ENCODE measurements around the gene ZEB2.

The ZEB2 gene

DNA sequence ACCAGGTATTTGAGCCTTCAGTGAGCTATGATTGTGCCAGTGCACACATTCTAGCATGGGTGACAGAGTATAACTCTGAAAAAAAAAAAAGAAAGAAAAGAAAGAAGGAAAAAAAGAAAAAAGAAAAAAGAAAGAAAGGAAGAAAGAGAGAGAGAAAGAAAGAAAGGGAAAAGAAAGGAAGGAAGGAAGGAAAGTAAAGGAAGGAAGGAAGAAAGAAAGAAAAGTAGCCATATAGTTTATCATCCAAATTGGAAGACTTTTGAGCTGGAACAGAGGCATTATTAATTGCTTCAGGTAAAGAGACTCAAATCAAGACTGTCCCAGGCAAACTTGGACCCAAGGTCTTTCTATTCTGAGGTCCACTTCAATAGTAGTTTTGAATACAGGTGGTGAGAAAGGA, 32.9 kb upstream of the ZEB2 start:
- Histone ChIP-seq H3K79me2 (ENCODE audit: control insufficient read depth, insufficient read depth, low read length, poor library complexity) (no peaks in the 10 kb centered on the region), H3K36me3 (ENCODE audit: control insufficient read depth in 1 of 2, insufficient read depth in 2 of 2, low read length in 2 of 2) (no peaks in the 10 kb centered on the region), H3K4me2 (ENCODE audit: low read length) (no peak overlapping the region)

DNA sequence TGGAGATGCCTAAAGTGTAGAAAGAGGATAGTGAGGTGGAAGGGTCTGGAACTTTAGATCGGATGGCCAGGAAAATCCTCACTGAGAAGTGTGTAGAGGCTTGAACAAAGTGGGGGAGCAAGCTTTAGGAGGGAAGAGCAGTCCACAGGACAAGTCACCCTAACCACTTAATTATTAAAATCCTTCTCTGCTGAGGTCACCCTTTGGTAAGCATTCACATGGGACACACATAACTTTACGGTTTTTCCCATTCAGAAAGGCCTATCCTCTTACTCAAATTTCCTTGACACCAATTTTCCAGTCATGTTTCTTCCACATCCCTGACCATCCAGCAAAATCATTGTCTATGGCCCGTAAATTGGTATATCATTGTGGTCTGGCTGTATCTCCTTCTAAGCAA, 31.0 kb upstream of the ZEB2 start:
- Histone ChIP-seq H3K79me2 (ENCODE audit: control insufficient read depth, insufficient read depth, low read length, poor library complexity) (no peaks in the 10 kb centered on the region), H3K18ac (ENCODE audit: low read length) (no peak overlapping the region)
- no CpG with 5 or more reads among the region's 3 CpGs for WGBS (ENCODE audit: extremely low coverage, insufficient coverage, insufficient read length)

More for the DNA sequence above, 32.9 kb upstream of the ZEB2 start:
- no peak for DNase-seq
- H3K4me1 ChIP-seq (ENCODE audit: control insufficient read depth in 1 of 2, insufficient read depth in 2 of 2, low read length in 2 of 2) = no peaks in the 10 kb centered on the region
- no peak overlapping the region for H4K8ac ChIP-seq (ENCODE audit: low read depth, low read length)
- H3K79me1 ChIP-seq (ENCODE audit: low read length) = no peaks in the 10 kb centered on the region
- H3K14ac ChIP-seq (ENCODE audit: low read length) = no peak overlapping the region
- no peak overlapping the region for H2BK5ac ChIP-seq (ENCODE audit: low read depth, low read length, poor library complexity)
- H2AK5ac ChIP-seq (ENCODE audit: low read length) = no peak overlapping the region
- no peaks in the 10 kb centered on the region for H3K27me3 ChIP-seq (ENCODE audit: insufficient read depth, low read length)
- H3K18ac ChIP-seq (ENCODE audit: low read length) = no peak overlapping the region
- no peak overlapping the region for H2AFZ ChIP-seq (ENCODE audit: insufficient read depth, low read length, poor library complexity)
- no peaks in the 10 kb centered on the region for H3K9me3 ChIP-seq (ENCODE audit: insufficient read depth, low read depth, low read length)
- H4K12ac ChIP-seq (ENCODE audit: low read depth, low read length) = no peak overlapping the region
- no peak overlapping the region for H3K23ac ChIP-seq (ENCODE audit: low read length)
- H4K91ac ChIP-seq (ENCODE audit: low read depth, low read length) = no peak overlapping the region
- H2BK120ac ChIP-seq (ENCODE audit: insufficient read depth, low read length, poor library complexity) = no peak overlapping the region
- no peak overlapping the region for H2BK12ac ChIP-seq (ENCODE audit: low read length)
- no peak overlapping the region for H3K4me3 ChIP-seq (ENCODE audit: low read depth, low read length)
- no peak overlapping the region for H3K9ac ChIP-seq (ENCODE audit: low read length)
- H3K27ac ChIP-seq (ENCODE audit: low read depth, low read length) = no peak overlapping the region
- no peak overlapping the region for H3K4ac ChIP-seq (ENCODE audit: low read depth, low read length)

DNA sequence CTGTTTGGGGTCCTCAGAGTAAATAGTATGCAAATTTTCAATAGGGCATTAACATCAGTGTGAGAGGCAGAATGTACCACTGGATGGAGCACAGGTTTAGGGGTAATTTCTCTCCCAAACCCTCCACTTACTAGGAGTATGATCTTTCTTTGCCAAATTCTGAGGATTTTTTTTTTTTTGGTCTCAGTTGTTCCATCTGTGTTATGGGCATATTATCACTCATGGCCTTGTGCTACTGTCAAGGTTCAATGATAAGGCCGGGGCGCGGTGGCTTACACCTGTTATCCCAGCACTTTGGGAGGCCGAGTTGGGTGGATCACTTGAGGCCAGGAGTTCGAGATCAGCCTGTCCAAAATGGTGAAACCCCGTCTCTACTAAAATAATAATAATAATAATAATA, 30.2 kb upstream of the ZEB2 start:
- Histone ChIP-seq H2BK120ac (ENCODE audit: insufficient read depth, low read length, poor library complexity) (no peak overlapping the region), H3K18ac (ENCODE audit: low read length) (no peak overlapping the region), H2BK5ac (ENCODE audit: low read depth, low read length, poor library complexity) (no peak overlapping the region), H3K4me3 (ENCODE audit: low read depth, low read length) (no peak overlapping the region), H3K9me3 (ENCODE audit: insufficient read depth, low read depth, low read length) (no peaks in the 10 kb centered on the region), H3K36me3 (ENCODE audit: control insufficient read depth in 1 of 2, insufficient read depth in 2 of 2, low read length in 2 of 2) (no peaks in the 10 kb centered on the region), H3K4ac (ENCODE audit: low read depth, low read length) (no peak overlapping the region), H3K27me3 (ENCODE audit: insufficient read depth, low read length) (no peaks in the 10 kb centered on the region), H2BK12ac (ENCODE audit: low read length) (no peak overlapping the region), H3K9ac (ENCODE audit: low read length) (no peak overlapping the region), H2AK5ac (ENCODE audit: low read length) (no peak overlapping the region), H3K27ac (ENCODE audit: low read depth, low read length) (no peak overlapping the region), H4K8ac (ENCODE audit: low read depth, low read length) (no peak overlapping the region), H3K79me1 (ENCODE audit: low read length) (no peaks in the 10 kb centered on the region), H3K79me2 (ENCODE audit: control insufficient read depth, insufficient read depth, low read length, poor library complexity) (no peaks in the 10 kb centered on the region), H3K4me1 (ENCODE audit: control insufficient read depth in 1 of 2, insufficient read depth in 2 of 2, low read length in 2 of 2) (no peaks in the 10 kb centered on the region), H3K23ac (ENCODE audit: low read length) (no peak overlapping the region), H3K14ac (ENCODE audit: low read length) (no peak overlapping the region), H4K12ac (ENCODE audit: low read depth, low read length) (no peak overlapping the region), H2AFZ (ENCODE audit: insufficient read depth, low read length, poor library complexity) (no peak overlapping the region), H3K4me2 (ENCODE audit: low read length) (no peak overlapping the region), H4K91ac (ENCODE audit: low read depth, low read length) (no peak overlapping the region)
- DNase-seq = no peak
- no CpG with 5 or more reads among the region's 6 CpGs for WGBS (ENCODE audit: extremely low coverage, insufficient coverage, insufficient read length)

More for the DNA sequence above, 31.0 kb upstream of the ZEB2 start:
- no peak overlapping the region for H3K4ac ChIP-seq (ENCODE audit: low read depth, low read length)
- no peak overlapping the region for H3K9ac ChIP-seq (ENCODE audit: low read length)
- H4K8ac ChIP-seq (ENCODE audit: low read depth, low read length) = no peak overlapping the region
- no peak overlapping the region for H4K91ac ChIP-seq (ENCODE audit: low read depth, low read length)
- H3K4me3 ChIP-seq (ENCODE audit: low read depth, low read length) = no peak overlapping the region
- H3K4me1 ChIP-seq (ENCODE audit: control insufficient read depth in 1 of 2, insufficient read depth in 2 of 2, low read length in 2 of 2) = no peaks in the 10 kb centered on the region
- no peaks in the 10 kb centered on the region for H3K79me1 ChIP-seq (ENCODE audit: low read length)
- no peak overlapping the region for H2BK120ac ChIP-seq (ENCODE audit: insufficient read depth, low read length, poor library complexity)
- H3K27me3 ChIP-seq (ENCODE audit: insufficient read depth, low read length) = no peaks in the 10 kb centered on the region
- no peak overlapping the region for H3K27ac ChIP-seq (ENCODE audit: low read depth, low read length)
- no peaks in the 10 kb centered on the region for H3K9me3 ChIP-seq (ENCODE audit: insufficient read depth, low read depth, low read length)
- no peak overlapping the region for H3K23ac ChIP-seq (ENCODE audit: low read length)
- H4K12ac ChIP-seq (ENCODE audit: low read depth, low read length) = no peak overlapping the region
- H3K4me2 ChIP-seq (ENCODE audit: low read length) = no peak overlapping the region
- no peak overlapping the region for H3K14ac ChIP-seq (ENCODE audit: low read length)
- H2AFZ ChIP-seq (ENCODE audit: insufficient read depth, low read length, poor library complexity) = no peak overlapping the region
- DNase-seq = no peak
- H2AK5ac ChIP-seq (ENCODE audit: low read length) = no peak overlapping the region
- no peak overlapping the region for H2BK12ac ChIP-seq (ENCODE audit: low read length)
- no peak overlapping the region for H2BK5ac ChIP-seq (ENCODE audit: low read depth, low read length, poor library complexity)
- no peaks in the 10 kb centered on the region for H3K36me3 ChIP-seq (ENCODE audit: control insufficient read depth in 1 of 2, insufficient read depth in 2 of 2, low read length in 2 of 2)

DNA sequence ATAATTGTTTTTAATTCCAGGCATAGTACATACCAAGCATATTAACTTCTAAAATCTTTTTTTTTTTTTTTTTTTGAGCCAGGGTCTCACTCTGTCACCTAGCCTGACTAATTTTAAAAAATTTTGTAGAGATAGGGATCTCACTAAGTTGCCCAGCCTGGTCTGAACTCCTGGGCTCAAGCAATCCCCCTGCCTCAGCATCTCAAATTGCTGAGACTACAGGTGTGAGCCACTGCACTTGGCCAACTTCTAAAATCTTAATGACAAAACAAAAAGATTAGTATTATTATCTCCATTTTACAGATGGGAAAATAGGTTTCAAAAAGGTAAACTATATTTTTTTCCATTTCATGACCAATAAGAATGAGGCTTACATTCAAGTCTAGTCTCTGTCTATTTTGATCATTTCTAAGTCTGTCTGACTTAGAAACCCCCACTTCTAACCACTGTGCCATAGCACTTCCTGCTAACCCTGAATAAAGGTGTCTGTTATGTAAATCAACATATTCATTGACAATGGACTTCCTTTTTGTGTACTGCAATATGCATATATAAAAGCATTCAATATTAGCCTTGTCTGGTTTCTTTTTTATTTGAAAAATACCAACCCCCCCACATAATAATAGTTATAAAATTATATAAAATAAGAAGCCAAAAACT, 28.7 kb upstream of the ZEB2 start:
- H2BK120ac ChIP-seq (ENCODE audit: insufficient read depth, low read length, poor library complexity) = no peak overlapping the region
- H3K27ac ChIP-seq (ENCODE audit: low read depth, low read length) = no peak overlapping the region
- H3K18ac ChIP-seq (ENCODE audit: low read length) = no peak overlapping the region
- no peak overlapping the region for H4K8ac ChIP-seq (ENCODE audit: low read depth, low read length)
- no peak overlapping the region for H2AK5ac ChIP-seq (ENCODE audit: low read length)
- H4K12ac ChIP-seq (ENCODE audit: low read depth, low read length) = no peak overlapping the region
- H3K4me3 ChIP-seq (ENCODE audit: low read depth, low read length) = no peak overlapping the region
- no peak overlapping the region for H3K9ac ChIP-seq (ENCODE audit: low read length)
- H3K14ac ChIP-seq (ENCODE audit: low read length) = no peak overlapping the region
- no peak overlapping the region for H3K4ac ChIP-seq (ENCODE audit: low read depth, low read length)
- H4K91ac ChIP-seq (ENCODE audit: low read depth, low read length) = no peak overlapping the region
- no peaks in the 10 kb centered on the region for H3K9me3 ChIP-seq (ENCODE audit: insufficient read depth, low read depth, low read length)
- H2AFZ ChIP-seq (ENCODE audit: insufficient read depth, low read length, poor library complexity) = no peak overlapping the region
- no peak for DNase-seq
- no peaks in the 10 kb centered on the region for H3K4me1 ChIP-seq (ENCODE audit: control insufficient read depth in 1 of 2, insufficient read depth in 2 of 2, low read length in 2 of 2)
- no peaks in the 10 kb centered on the region for H3K36me3 ChIP-seq (ENCODE audit: control insufficient read depth in 1 of 2, insufficient read depth in 2 of 2, low read length in 2 of 2)
- no peaks in the 10 kb centered on the region for H3K27me3 ChIP-seq (ENCODE audit: insufficient read depth, low read length)
- no peak overlapping the region for H2BK5ac ChIP-seq (ENCODE audit: low read depth, low read length, poor library complexity)
- H3K4me2 ChIP-seq (ENCODE audit: low read length) = no peak overlapping the region
- no peaks in the 10 kb centered on the region for H3K79me2 ChIP-seq (ENCODE audit: control insufficient read depth, insufficient read depth, low read length, poor library complexity)
- H3K79me1 ChIP-seq (ENCODE audit: low read length) = no peaks in the 10 kb centered on the region
- no peak overlapping the region for H3K23ac ChIP-seq (ENCODE audit: low read length)
- H2BK12ac ChIP-seq (ENCODE audit: low read length) = no peak overlapping the region
